ENCODE measurements around the gene MPC2.

Gene MPC2

DNA sequence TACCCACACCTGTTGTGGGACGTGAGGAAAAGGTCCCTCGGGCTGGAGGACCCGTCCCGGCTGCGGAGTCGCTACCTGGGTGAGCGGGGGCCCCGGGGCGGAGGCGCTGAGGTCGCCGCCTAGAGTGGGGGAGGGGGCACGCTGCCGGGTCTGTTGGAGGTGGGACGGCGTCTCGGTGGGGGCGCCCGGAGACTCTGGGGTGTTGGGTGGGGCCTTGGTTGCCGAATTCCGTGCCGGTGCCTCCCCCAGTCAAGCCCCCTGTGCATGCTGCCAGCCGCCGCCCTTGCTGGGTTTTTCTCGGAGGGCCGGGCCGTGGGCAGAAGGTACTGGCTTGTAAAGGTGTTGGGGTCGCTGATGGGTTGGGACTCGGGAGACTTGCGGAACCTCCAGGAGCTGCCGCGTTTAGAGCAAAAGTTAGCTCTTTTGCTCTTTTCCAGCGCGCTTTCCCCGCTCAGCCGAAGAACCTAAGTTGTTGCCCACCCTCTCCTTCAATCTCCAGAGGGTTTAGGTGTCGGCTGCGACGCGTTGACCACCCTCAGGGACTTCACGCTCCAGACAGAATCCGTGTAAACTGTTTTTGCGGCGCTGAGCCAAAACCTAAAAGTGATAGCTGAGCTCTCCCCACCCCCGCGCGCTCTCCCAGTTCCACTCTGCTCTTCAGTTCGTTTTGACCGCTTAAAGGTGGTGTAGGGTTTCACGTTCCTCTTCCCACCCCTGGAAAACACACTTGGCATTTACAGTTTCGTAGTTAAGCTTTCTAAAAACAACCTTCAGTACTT lies at the start of gene MPC2:
TSS of gene MPC2 (minus strand) at position 143 of the 779 bp plus-strand sequence. CDS start 1,231 bp downstream, outside the sequence.
- Histone ChIP-seq H3K9me3 (peaks cover 3% of the 10 kb centered on the region), H3K4me3 (peak within 1 kb of the TSS; percentile 89), H3K4me2 (peak within 1 kb of the TSS; percentile 84), H3K27me3 (no peaks in the 10 kb centered on the region), H3K36me3 (peaks cover 5% of the 10 kb centered on the region), H3K9ac (peak within 1 kb of the TSS; percentile 91), H3K27ac (peak within 1 kb of the TSS; percentile 95), H3K4me1 (peaks cover 37% of the 10 kb centered on the region), H4K20me1 (peaks cover 20% of the 10 kb centered on the region)
- no peak for TF ChIP-seq Cebpa-rat (IDR thresholded peaks at IDR 0.05)

DNA sequence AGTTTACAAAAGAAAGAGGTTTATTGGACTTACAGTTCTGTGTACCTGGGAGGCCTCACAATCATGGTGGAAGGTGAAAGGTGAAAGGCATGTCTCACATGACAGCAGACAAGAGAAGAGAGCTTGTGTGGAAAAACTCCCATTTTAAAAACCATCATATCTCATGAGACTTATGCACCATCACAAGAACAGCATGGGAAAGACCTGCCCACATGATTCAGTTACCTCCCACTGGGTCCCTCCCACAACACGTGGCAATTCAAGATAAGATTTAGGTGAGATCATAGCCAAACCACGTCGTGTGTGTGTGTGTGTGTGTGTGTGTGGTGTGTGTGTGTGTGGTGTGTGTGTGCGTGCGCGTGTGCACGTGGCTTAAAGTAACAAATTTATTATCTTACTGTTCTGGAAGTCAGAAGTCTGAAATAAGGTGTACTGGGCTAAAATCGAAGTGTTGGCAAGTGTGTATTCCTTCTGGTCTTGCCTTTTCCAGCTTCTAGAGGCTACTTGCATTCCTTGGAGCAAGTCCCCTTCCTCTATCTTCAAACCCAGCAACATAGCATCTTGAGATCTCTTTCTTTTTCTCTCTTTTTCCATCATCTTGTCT lies 48.1 kb upstream of the MPC2 start:
- peaks cover 15% of the 10 kb centered on the region for H3K9me3 ChIP-seq
- no peak overlapping the region for H3K4me2 ChIP-seq
- TF ChIP-seq Cebpa-rat (IDR thresholded peaks at IDR 0.05) = no peak
- no peak overlapping the region for H3K4me3 ChIP-seq
- no peaks in the 10 kb centered on the region for H3K27me3 ChIP-seq
- H3K27ac ChIP-seq = no peak overlapping the region
- no peaks in the 10 kb centered on the region for H4K20me1 ChIP-seq
- H3K9ac ChIP-seq = no peak overlapping the region
- no peaks in the 10 kb centered on the region for H3K4me1 ChIP-seq
- peaks cover 42% of the 10 kb centered on the region for H3K36me3 ChIP-seq

DNA sequence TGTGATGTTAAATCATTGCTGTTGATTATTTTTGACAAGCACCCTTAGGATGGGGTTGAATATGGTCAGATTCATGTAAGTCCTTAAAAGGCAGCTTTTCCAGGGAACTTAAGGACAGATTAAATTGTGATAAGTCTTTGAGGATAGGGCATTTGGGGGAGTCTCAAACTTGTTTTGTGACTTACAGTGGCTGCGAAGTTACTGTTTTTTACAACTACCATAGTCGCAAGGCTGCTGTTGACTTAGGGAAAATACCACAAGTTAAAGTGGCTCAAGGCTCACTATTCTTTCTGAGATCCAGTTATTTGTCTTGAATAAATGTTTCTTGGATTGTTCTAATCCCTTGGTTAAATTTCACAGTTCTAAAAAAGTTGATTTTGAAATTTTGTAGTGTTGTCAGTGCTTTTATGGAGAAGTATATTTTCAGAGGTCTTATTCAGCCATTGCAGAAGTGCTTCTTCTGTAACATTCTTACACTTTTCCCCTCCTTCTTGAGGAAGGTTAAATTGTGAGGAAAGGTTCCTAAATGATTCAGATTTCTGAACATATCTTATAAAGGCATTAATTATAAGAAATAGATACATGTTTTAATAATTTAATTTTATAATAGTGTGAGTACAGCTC lies 47.0 kb upstream of the MPC2 start:
- no peaks in the 10 kb centered on the region for H3K27me3 ChIP-seq
- no peak for TF ChIP-seq Cebpa-rat (IDR thresholded peaks at IDR 0.05)
- peaks cover 51% of the 10 kb centered on the region for H3K36me3 ChIP-seq
- peaks cover 15% of the 10 kb centered on the region for H3K9me3 ChIP-seq
- H3K4me1 ChIP-seq = no peaks in the 10 kb centered on the region
- no peak overlapping the region for H3K4me2 ChIP-seq
- no peak overlapping the region for H3K27ac ChIP-seq
- H3K4me3 ChIP-seq = no peak overlapping the region
- no peaks in the 10 kb centered on the region for H4K20me1 ChIP-seq
- no peak overlapping the region for H3K9ac ChIP-seq

DNA sequence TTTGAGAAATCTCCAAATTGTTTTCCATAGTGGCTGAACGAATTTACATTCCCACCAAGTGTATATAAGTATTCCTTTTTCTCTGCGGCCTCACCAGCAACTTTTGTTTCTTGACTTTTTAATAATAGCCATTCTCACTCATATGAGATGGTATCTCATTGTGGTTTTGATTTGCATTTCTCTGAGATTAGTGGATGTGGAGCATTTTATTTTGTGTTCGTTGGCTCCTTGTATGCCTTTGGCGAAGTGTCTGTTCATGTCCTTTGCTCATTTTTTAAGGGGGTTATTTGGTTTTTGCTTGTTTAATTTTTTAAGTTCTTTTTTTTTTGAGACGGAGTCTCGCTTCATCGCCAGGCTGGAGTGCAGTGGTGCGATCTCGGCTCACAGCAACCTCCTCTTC lies 45.1 kb upstream of the MPC2 start:
- TF ChIP-seq Cebpa-rat (IDR thresholded peaks at IDR 0.05) = no peak
- Histone ChIP-seq H3K4me1 (no peaks in the 10 kb centered on the region), H3K27ac (no peak overlapping the region)

DNA sequence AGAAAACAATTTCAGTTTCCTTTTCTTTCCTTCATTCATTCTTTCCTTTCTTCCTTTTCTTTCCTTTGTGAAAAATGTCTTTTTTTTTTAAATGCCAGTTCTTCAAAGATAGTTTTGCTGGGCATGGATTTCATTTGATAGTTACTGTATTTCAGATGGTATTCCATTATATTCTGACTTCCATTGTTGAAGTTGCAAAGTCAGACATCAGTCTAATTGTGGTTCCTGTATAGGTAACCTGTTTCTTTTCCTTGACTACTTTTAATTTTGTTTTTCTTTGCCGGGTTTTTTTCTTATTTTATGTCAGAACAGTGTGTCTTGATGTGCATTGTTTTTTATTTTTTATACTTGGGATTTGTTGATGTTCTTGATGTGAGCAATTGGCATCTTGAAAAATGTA lies 40.4 kb upstream of the MPC2 start:
- H4K20me1 ChIP-seq = no peaks in the 10 kb centered on the region
- no peak for TF ChIP-seq Cebpa-rat (IDR thresholded peaks at IDR 0.05)
- H3K27me3 ChIP-seq = no peaks in the 10 kb centered on the region
- H3K4me1 ChIP-seq = no peaks in the 10 kb centered on the region
- no peak overlapping the region for H3K27ac ChIP-seq
- H3K4me3 ChIP-seq = no peak overlapping the region
- H3K4me2 ChIP-seq = no peak overlapping the region
- H3K9ac ChIP-seq = no peak overlapping the region
- peaks cover 15% of the 10 kb centered on the region for H3K9me3 ChIP-seq
- H3K36me3 ChIP-seq = peaks cover 55% of the 10 kb centered on the region

More for the DNA sequence above, 45.1 kb upstream of the MPC2 start:
- no peaks in the 10 kb centered on the region for H3K27me3 ChIP-seq
- H4K20me1 ChIP-seq = no peaks in the 10 kb centered on the region
- H3K4me3 ChIP-seq = no peak overlapping the region
- H3K36me3 ChIP-seq = peaks cover 53% of the 10 kb centered on the region
- peaks cover 15% of the 10 kb centered on the region for H3K9me3 ChIP-seq
- no peak overlapping the region for H3K9ac ChIP-seq
- H3K4me2 ChIP-seq = no peak overlapping the region

DNA sequence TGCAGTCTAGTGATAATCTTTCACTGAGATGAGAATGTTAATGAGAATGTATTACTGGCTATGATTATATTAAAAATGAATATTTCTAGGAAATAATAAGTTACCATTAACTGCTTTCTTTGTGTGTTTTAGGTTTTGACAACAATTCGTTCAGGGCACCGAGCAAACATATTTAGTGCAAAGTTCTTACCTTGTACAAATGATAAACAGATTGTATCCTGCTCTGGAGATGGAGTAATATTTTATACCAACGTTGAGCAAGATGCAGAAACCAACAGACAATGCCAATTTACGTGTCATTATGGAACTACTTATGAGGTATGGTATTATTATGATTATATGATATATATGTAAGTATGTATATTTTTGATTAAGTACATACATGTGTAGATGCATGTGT lies 37.8 kb upstream of the MPC2 start:
- no peaks in the 10 kb centered on the region for H3K9me3 ChIP-seq
- peaks cover 41% of the 10 kb centered on the region for H3K36me3 ChIP-seq
- H3K27me3 ChIP-seq = no peaks in the 10 kb centered on the region
- no peak for TF ChIP-seq Cebpa-rat (IDR thresholded peaks at IDR 0.05)
- no peaks in the 10 kb centered on the region for H4K20me1 ChIP-seq
- no peak overlapping the region for H3K4me3 ChIP-seq
- no peak overlapping the region for H3K27ac ChIP-seq
- H3K9ac ChIP-seq = no peak overlapping the region
- H3K4me2 ChIP-seq = no peak overlapping the region
- H3K4me1 ChIP-seq = no peaks in the 10 kb centered on the region

DNA sequence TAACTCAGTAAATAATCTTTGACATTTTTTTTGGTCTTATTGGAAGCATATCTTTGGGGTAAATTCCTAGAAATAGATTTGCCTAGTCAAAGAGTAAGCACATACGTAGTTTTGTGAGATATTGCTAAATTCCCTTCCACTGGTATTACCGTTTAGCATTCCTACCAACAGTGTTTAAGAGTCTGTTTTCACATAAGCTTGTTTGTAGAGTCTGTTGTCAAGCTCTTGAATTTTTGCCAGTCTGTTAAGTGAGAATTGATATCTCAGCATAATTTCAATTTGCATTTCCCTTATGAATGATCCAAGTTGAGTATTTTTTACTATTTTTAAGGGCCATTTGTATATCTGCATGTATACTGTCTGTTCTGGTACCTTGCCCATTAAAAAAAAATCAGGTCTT lies 37.0 kb upstream of the MPC2 start:
- Histone ChIP-seq H3K27ac (no peak overlapping the region), H3K9me3 (no peaks in the 10 kb centered on the region), H3K4me2 (no peak overlapping the region), H4K20me1 (no peaks in the 10 kb centered on the region), H3K4me1 (no peaks in the 10 kb centered on the region), H3K9ac (no peak overlapping the region), H3K36me3 (peaks cover 35% of the 10 kb centered on the region), H3K4me3 (no peak overlapping the region), H3K27me3 (no peaks in the 10 kb centered on the region)
- no peak for TF ChIP-seq Cebpa-rat (IDR thresholded peaks at IDR 0.05)

DNA sequence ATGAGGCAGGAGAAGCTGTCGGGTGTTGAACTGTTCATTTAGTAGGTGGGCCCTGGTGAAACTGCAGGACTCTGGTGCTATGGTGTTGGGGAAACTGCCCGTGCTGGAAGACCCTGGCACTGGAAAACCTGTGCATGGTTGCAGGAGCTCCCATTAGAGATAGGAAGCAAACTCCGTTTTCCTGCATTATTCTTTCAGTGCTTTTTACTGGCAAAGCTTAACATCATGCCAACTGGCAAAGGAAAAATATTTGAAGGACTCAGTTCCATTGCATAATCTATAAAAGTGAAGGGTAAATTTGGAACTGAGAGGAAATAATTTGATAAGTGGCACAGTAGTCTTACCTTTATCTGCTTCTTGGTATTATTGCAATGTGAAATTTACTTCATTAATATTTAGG lies 31.7 kb upstream of the MPC2 start:
- H3K9ac ChIP-seq = no peak overlapping the region
- H3K27me3 ChIP-seq = no peaks in the 10 kb centered on the region
- H3K36me3 ChIP-seq = peaks cover 29% of the 10 kb centered on the region
- no peak overlapping the region for H3K4me2 ChIP-seq
- no peak overlapping the region for H3K4me3 ChIP-seq
- no peak overlapping the region for H3K27ac ChIP-seq
- no peaks in the 10 kb centered on the region for H3K9me3 ChIP-seq
- TF ChIP-seq Cebpa-rat (IDR thresholded peaks at IDR 0.05) = no peak
- no peaks in the 10 kb centered on the region for H3K4me1 ChIP-seq
- no peaks in the 10 kb centered on the region for H4K20me1 ChIP-seq

DNA sequence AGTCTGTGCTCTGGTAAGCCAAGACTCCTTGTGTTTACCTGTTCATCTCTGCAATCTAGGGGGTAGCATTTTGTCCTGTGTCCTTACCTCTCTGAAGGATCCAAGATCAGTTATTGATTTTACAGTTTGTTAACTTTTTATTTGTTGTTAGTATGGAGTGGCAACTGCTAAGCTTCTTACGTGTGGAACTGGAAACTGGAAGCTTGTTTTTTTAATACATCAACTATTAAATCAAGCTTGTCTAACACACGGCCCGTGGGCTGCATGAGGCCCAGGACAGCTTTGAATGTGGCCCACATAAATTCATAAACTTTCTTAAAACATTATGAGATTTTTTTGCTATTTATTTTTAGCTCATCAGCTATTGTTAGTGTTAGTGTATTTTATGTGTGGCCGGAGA lies 29.2 kb upstream of the MPC2 start:
- Histone ChIP-seq H3K4me1 (no peaks in the 10 kb centered on the region), H3K9ac (no peak overlapping the region), H4K20me1 (no peaks in the 10 kb centered on the region), H3K27ac (no peak overlapping the region), H3K9me3 (0 out of 2 replicates have a peak, but pooled peaks cover 5% of the 10 kb centered on the region), H3K27me3 (no peaks in the 10 kb centered on the region), H3K4me3 (no peak overlapping the region), H3K4me2 (no peak overlapping the region), H3K36me3 (peaks cover 38% of the 10 kb centered on the region)
- no peak for TF ChIP-seq Cebpa-rat (IDR thresholded peaks at IDR 0.05)

DNA sequence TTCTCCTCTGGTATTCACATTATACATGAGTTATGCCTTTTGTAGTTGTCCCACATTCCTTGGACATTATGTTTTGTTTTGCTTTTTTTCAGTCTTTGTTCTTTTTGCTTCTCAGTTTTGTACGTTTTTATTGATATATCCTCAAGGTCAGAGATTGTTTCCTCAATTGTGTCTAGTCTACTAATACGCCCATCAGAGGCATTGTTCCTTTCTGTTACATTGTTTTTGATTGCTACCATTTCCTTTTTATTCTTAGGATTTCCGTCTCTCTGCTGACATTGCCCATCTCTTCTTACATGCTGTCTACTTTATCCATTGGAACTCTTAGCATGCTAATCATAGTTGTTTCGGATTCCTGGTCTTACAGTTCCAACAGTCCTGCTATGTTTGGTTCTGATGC lies 27.8 kb upstream of the MPC2 start:
- peaks cover 39% of the 10 kb centered on the region for H3K36me3 ChIP-seq
- no peak overlapping the region for H3K4me2 ChIP-seq
- H4K20me1 ChIP-seq = no peaks in the 10 kb centered on the region
- H3K9me3 ChIP-seq = 0 out of 2 replicates have a peak, but pooled peaks cover 7% of the 10 kb centered on the region
- H3K27ac ChIP-seq = no peak overlapping the region
- no peaks in the 10 kb centered on the region for H3K4me1 ChIP-seq
- no peak overlapping the region for H3K9ac ChIP-seq
- TF ChIP-seq Cebpa-rat (IDR thresholded peaks at IDR 0.05) = no peak
- H3K4me3 ChIP-seq = no peak overlapping the region
- no peaks in the 10 kb centered on the region for H3K27me3 ChIP-seq

Measured in BLaER1 (cell line).